H1 (cell line): Measurements from ENCODE around the gene GAP43. TPM values are rescaled to one million over a fixed set of nuclear protein-coding genes. Genes with fewer than 3 reads are reported as not detected.

ENCODE experiments used
- CTCF ChIA-PET: fragments of 300-600 bp; sonication (Branson Sonifier 250); formaldehyde crosslinking; loops from one replicate; lab custom pipeline; 2021; ENCODE audit not compliant: partially characterized antibody; lab: Charles Lee
- POLR2A ChIA-PET: fragments of 300-600 bp; sonication (Branson Sonifier 250); formaldehyde crosslinking; loops from one replicate; lab custom pipeline; 2021; ENCODE audit warnings: inconsistent platforms; ENCODE audit not compliant: partially characterized antibody; lab: Charles Lee
- DNase-seq, 2 experiments: peaks; one replicate each; pipeline versions ENCODE4 v3.0.0 to v3.0.0-alpha.2; 2010 to 2022; ENCODE audit warnings: low spot score in 2 of 2, low read depth in 1 of 2, mixed read lengths in 1 of 2
- FAIRE-seq: peaks from 2 replicates; lab custom pipeline; 2011; peaks lifted over from hg19 to GRCh38; lab: Jason Lieb, UNC
- H2AFZ ChIP-seq: 2 replicates; pipeline ENCODE4 v1.8.1; 2012; ENCODE audit warnings: low read length, inconsistent platforms
- H2AK5ac ChIP-seq: 2 replicates; pipeline ENCODE4 v1.6.1; 2013; ENCODE audit warnings: low read depth, low read length
- H2BK120ac ChIP-seq: replicated peaks from 2 replicates; pipeline ENCODE3; 2013; ENCODE audit warnings: low read depth, low read length, inconsistent platforms
- H2BK12ac ChIP-seq: 2 replicates; pipeline ENCODE4 v1.6.1; 2013; ENCODE audit warnings: low read depth, low read length
- H2BK15ac ChIP-seq: 2 replicates; pipeline ENCODE4 v1.6.1; 2013; ENCODE audit warnings: low read length
- H2BK20ac ChIP-seq: 2 replicates; pipeline ENCODE4 v1.6.1; 2013; ENCODE audit warnings: low read length
- H2BK5ac ChIP-seq: 2 replicates; pipeline ENCODE4 v1.6.1; 2013; ENCODE audit warnings: low read depth, low read length
- H3K14ac ChIP-seq: 2 replicates; pipeline ENCODE4 v1.6.1; 2013; ENCODE audit warnings: inconsistent platforms; ENCODE audit not compliant: insufficient read length
- H3K18ac ChIP-seq: 2 replicates; pipeline ENCODE4 v1.6.1; 2013; ENCODE audit warnings: low read length; ENCODE audit errors: extremely low read depth
- H3K23ac ChIP-seq: 2 replicates; pipeline ENCODE4 v1.6.1; 2013; ENCODE audit warnings: inconsistent platforms; ENCODE audit not compliant: insufficient read length
- H3K23me2 ChIP-seq: 2 replicates; pipeline ENCODE4 v1.6.1; 2013; ENCODE audit warnings: low read depth, low read length
- H3K27ac ChIP-seq: 2 replicates; pipeline ENCODE4 v1.6.1; 2011; ENCODE audit warnings: low read depth, low read length, inconsistent platforms
- H3K27me3 ChIP-seq, 4 experiments: replicated peaks in 1 of 4; 1 replicate in 1 of 4; 2 replicates in 3 of 4; pipeline versions ENCODE4 v1.6.1 to v1.8.1; 2011 to 2013; ENCODE audit warnings: low read length in 3 of 4, mild to moderate bottlenecking in 3 of 4, inconsistent platforms in 2 of 4, mixed read lengths in 2 of 4, moderate library complexity in 1 of 4; ENCODE audit not compliant: control insufficient read depth in 3 of 4, insufficient read depth in 3 of 4; ENCODE audit errors: extremely low read depth in 1 of 4
- H3K36me3 ChIP-seq, 4 experiments: 2 replicates each; pipeline versions ENCODE4 v1.6.1 to v1.8.1; 2011 to 2013; ENCODE audit warnings: mild to moderate bottlenecking in 4 of 4, low read length in 3 of 4, moderate library complexity in 2 of 4, control low read depth in 1 of 4, inconsistent platforms in 1 of 4; ENCODE audit not compliant: insufficient read depth in 4 of 4, control insufficient read depth in 2 of 4
- H3K4ac ChIP-seq: replicated peaks from 2 replicates; pipeline ENCODE3; 2013; ENCODE audit warnings: low read length, low read depth, mixed read lengths, inconsistent platforms; ENCODE audit not compliant: insufficient read length
- H3K4me1 ChIP-seq, 4 experiments: replicated peaks in 1 of 4; 1 replicate in 1 of 4; 2 replicates in 3 of 4; pipeline versions ENCODE4 v1.6.1 to v1.8.1; 2011 to 2013; ENCODE audit warnings: low read length in 3 of 4, inconsistent platforms in 2 of 4, mixed read lengths in 1 of 4; ENCODE audit not compliant: insufficient read depth in 4 of 4, control insufficient read depth in 3 of 4
- H3K4me2 ChIP-seq, 2 experiments: 2 replicates each; pipeline versions ENCODE4 v1.6.1 to v1.8.1; 2011 to 2013; ENCODE audit warnings: low read depth in 2 of 2, low read length in 2 of 2, control low read depth in 1 of 2, inconsistent platforms in 1 of 2, mild to moderate bottlenecking in 1 of 2; ENCODE audit not compliant: insufficient read depth in 1 of 2
- H3K4me3 ChIP-seq, 4 experiments: fragments of 200-600, 300-600 bp in 1 of 4; sonication (generic), shearing (Covaris generic), sonication (Bioruptor Twin) in 1 of 4; 2 replicates each; pipeline versions ENCODE4 v1.5.1 to v1.8.1; 2011 to 2016; ENCODE audit warnings: low read length in 4 of 4, low read depth in 3 of 4, control low read depth in 2 of 4, inconsistent platforms in 2 of 4, mild to moderate bottlenecking in 2 of 4, mixed read lengths in 1 of 4, moderate library complexity in 1 of 4; ENCODE audit not compliant: insufficient read depth in 2 of 4; ENCODE audit errors: extremely low read depth in 1 of 4
- H3K56ac ChIP-seq: replicated peaks from 2 replicates; pipeline ENCODE3; 2013; ENCODE audit warnings: low read depth, mild to moderate bottlenecking, mixed read lengths, low read length, inconsistent platforms; ENCODE audit not compliant: insufficient read length
- H3K79me1 ChIP-seq: 2 replicates; pipeline ENCODE4 v1.6.1; 2013; ENCODE audit warnings: low read depth, low read length, control low read depth
- H3K79me2 ChIP-seq, 2 experiments: 2 replicates each; pipeline versions ENCODE4 v1.6.1 to v1.8.1; 2012 to 2013; ENCODE audit warnings: low read length in 2 of 2, mild to moderate bottlenecking in 2 of 2, inconsistent platforms in 1 of 2; ENCODE audit not compliant: insufficient read depth in 2 of 2, control insufficient read depth in 1 of 2
- H3K9ac ChIP-seq, 4 experiments: replicated peaks in 1 of 4; 1 replicate in 1 of 4; 2 replicates in 3 of 4; pipeline versions ENCODE4 v1.6.1 to v1.8.1; 2011 to 2013; ENCODE audit warnings: low read depth in 3 of 4, low read length in 3 of 4, control low read depth in 2 of 4, mild to moderate bottlenecking in 2 of 4, moderate library complexity in 2 of 4, inconsistent platforms in 1 of 4; ENCODE audit errors: extremely low read depth in 1 of 4
- H3K9me3 ChIP-seq, 2 experiments: 2 replicates each; pipeline versions ENCODE4 v1.6.1 to v1.8.1; 2012 to 2013; ENCODE audit warnings: mild to moderate bottlenecking in 2 of 2, moderate library complexity in 2 of 2, control low read depth in 1 of 2, inconsistent platforms in 1 of 2, low read depth in 1 of 2, low read length in 1 of 2, mixed read lengths in 1 of 2; ENCODE audit not compliant: insufficient read depth in 2 of 2
- H4K20me1 ChIP-seq, 2 experiments: replicated peaks in 1 of 2; 2 replicates each; pipeline versions ENCODE3 to v1.8.1; 2011 to 2013; ENCODE audit warnings: inconsistent platforms in 2 of 2, low read length in 2 of 2, mild to moderate bottlenecking in 1 of 2; ENCODE audit not compliant: insufficient read depth in 2 of 2, control insufficient read depth in 1 of 2
- H4K5ac ChIP-seq: 2 replicates; pipeline ENCODE4 v1.6.1; 2013; ENCODE audit warnings: low read length, low read depth, mixed read lengths, inconsistent platforms; ENCODE audit not compliant: insufficient read length
- H4K8ac ChIP-seq: 2 replicates; pipeline ENCODE4 v1.8.0; 2013; ENCODE audit warnings: mild to moderate bottlenecking, moderate library complexity, low read length, inconsistent platforms; ENCODE audit not compliant: insufficient read depth; ENCODE audit errors: extremely low read depth
- H4K91ac ChIP-seq: replicated peaks from 2 replicates; pipeline ENCODE3; 2013; ENCODE audit warnings: low read length, mixed read lengths, inconsistent platforms; ENCODE audit not compliant: insufficient read length
- CHD2 ChIP-seq: IDR thresholded peaks from 2 replicates; pipeline ENCODE4 v1.6.1; 2012; ENCODE audit warnings: low read length, improper control_type of control experiment
- GTF2F1 ChIP-seq: IDR thresholded peaks from 2 replicates; pipeline ENCODE4 v1.6.1; 2012; ENCODE audit warnings: low read depth, low read length, improper control_type of control experiment, borderline replicate concordance
- NRF1 ChIP-seq: IDR thresholded peaks from 2 replicates; pipeline ENCODE4 v1.6.1; 2011; ENCODE audit warnings: mild to moderate bottlenecking, low read depth, low read length, improper control_type of control experiment
- SIN3A ChIP-seq, 2 experiments: IDR thresholded peaks in 1 of 2; conservative IDR thresholded peaks in 1 of 2; 2 replicates each; pipeline ENCODE4 v1.6.1; 2011 to 2012; ENCODE audit warnings: low read length in 2 of 2, improper control_type of control experiment in 1 of 2, low read depth in 1 of 2, mild to moderate bottlenecking in 1 of 2
- SP1 ChIP-seq: IDR thresholded peaks from 2 replicates; pipeline ENCODE4 v1.6.1; 2011; ENCODE audit warnings: low read depth, low read length
- SP4 ChIP-seq: IDR thresholded peaks from 2 replicates; pipeline ENCODE4 v1.6.1; 2012; ENCODE audit warnings: low read length, inconsistent platforms
- WGBS, 2 experiments: shearing (Covaris generic) in 1 of 2; methylation state at CpG; one replicate each; pipeline versions ENCODE4 v1.1.6 to v1.1.7; 2013 to 2015; ENCODE audit warnings: low lambda C conversion rate in 2 of 2, mixed read lengths in 2 of 2, inconsistent platforms in 1 of 2, low coverage in 1 of 2, missing lambda C conversion rate in 1 of 2; ENCODE audit not compliant: insufficient replicate concordance in 2 of 2, insufficient coverage in 1 of 2, insufficient read length in 1 of 2; ENCODE audit errors: extremely low coverage in 1 of 2, missing lambda C conversion rate in 1 of 2; 5-methylcytosine and 5-hydroxymethylcytosine counted together
- polyA plus RNA-seq, 7 experiments: library from polyadenylated mRNA; depleted of rRNA in 3 of 7; stranded (reverse) in 5 of 7; unstranded in 2 of 7; fragments of >200 nt in 5 of 7; fragments of 200-250 nt in 2 of 7; gene quantifications; 1 replicate in 5 of 7; 2 replicates in 1 of 7; 4 replicates in 1 of 7; pipeline versions ENCODE4 v1.2.1 to v1.2.3, GENCODE V29; 2011 to 2013; ENCODE audit warnings: missing spikeins in 2 of 7, mixed read lengths in 2 of 7
- total RNA-seq: library from RNA; stranded (reverse); fragmentation: NEBNext Ultra II Directional; extraction: Animal tissue kit (Norgen Biotek cat#: 25700); gene quantifications from 2 replicates; pipeline ENCODE4 v1.2.1, GENCODE V29; 2021
- TF ChIP-seq, protein P1 (sequence below): IDR thresholded peaks from 2 replicates; pipeline ENCODE4 v1.6.1; 2011; ENCODE audit warnings: low read length, improper control_type of control experiment

Gene GAP43
- total and polyA plus RNA-seq, 2 of the 8 experiments (the other 6 are each of a cell fraction or from before 2014, with no cell fraction given) = 11.2 to 21.9 TPM

- H2AK5ac ChIP-seq = no peak overlapping the region
- H3K4me1 ChIP-seq = peaks cover 0 to 6% (median 4%) of the 10 kb centered on the region in 4 experiments; a peak in 4 of 7 replicates
- H3K18ac ChIP-seq = no peak overlapping the region
- H3K56ac ChIP-seq = no peak overlapping the region
- H4K8ac ChIP-seq = no peak overlapping the region
- H2BK20ac ChIP-seq = no peak overlapping the region
- no peak overlapping the region for H3K9ac ChIP-seq
- DNase-seq = peak in 1 of 2 experiments; percentile 59
- H2AFZ ChIP-seq = no peak overlapping the region
- H4K91ac ChIP-seq = no peak overlapping the region
- H4K20me1 ChIP-seq = no peaks in the 10 kb centered on the region
- no peak overlapping the region for H2BK12ac ChIP-seq
- H2BK15ac ChIP-seq = no peak overlapping the region
- WGBS, 2 experiments = 68% methylated on average over 8 of the region's 8 CpGs; no CpG with 5 or more reads in 1 of the 2 experiments
- H3K79me2 ChIP-seq = no peaks in the 10 kb centered on the region
- no peaks in the 10 kb centered on the region for H3K36me3 ChIP-seq
- H2BK120ac ChIP-seq = no peak overlapping the region
- FAIRE-seq = peak; percentile 63
- no peak overlapping the region for H3K27ac ChIP-seq
- peak overlapping the region; percentile 24 to 46; a peak in 3 of 4 replicates for H3K4me2 ChIP-seq
- no peak overlapping the region for H3K14ac ChIP-seq
- no peak overlapping the region for H3K4me3 ChIP-seq
- CTCF ChIA-PET = interaction anchor here (1.0 to 2.0 kb wide), 5 partner anchors 16 to 481 kb away, joined by 3 to 6 read pairs (median 4); no protein-coding TSS in a partner anchor
- 0 out of 4 replicates have a peak, but pooled peaks cover 0 to 2% of the 10 kb centered on the region in 2 experiments for H3K9me3 ChIP-seq
- H3K23ac ChIP-seq = no peak overlapping the region
- no peaks in the 10 kb centered on the region for H3K79me1 ChIP-seq
- H3K4ac ChIP-seq = no peak overlapping the region
- H2BK5ac ChIP-seq = no peak overlapping the region
- no peaks in the 10 kb centered on the region for H3K23me2 ChIP-seq
- POLR2A ChIA-PET = no interaction called here
- no peak for TF ChIP-seq CHD2
- TF ChIP-seq SIN3A (conservative IDR thresholded peaks at IDR 0.05 in 1 of 2, IDR thresholded peaks at IDR 0.05 in 1 of 2; ENCODE audit: low read depth in 1 of 2, low read length in 2 of 2) = 0 out of 4 replicates have a peak, but pooled peaks of 1 of the 2 experiments have one; percentile 33
- no peak for TF ChIP-seq NRF1
- TF ChIP-seq GTF2F1 = no peak
- no peak for TF ChIP-seq SP4
- TF ChIP-seq, protein P1, sequence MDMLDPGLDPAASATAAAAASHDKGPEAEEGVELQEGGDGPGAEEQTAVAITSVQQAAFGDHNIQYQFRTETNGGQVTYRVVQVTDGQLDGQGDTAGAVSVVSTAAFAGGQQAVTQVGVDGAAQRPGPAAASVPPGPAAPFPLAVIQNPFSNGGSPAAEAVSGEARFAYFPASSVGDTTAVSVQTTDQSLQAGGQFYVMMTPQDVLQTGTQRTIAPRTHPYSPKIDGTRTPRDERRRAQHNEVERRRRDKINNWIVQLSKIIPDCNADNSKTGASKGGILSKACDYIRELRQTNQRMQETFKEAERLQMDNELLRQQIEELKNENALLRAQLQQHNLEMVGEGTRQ = no peak
- no peak for TF ChIP-seq SP1
- no peak overlapping the region for H4K5ac ChIP-seq
- H3K27me3 ChIP-seq = no peaks in the 10 kb centered on the region
Measured at GRCh38 chr3:115698851-115699591, 75.7 kb downstream of the GAP43 start.
